Colonic mucosa (tissue), 4 donors: ENCODE results near the gene MRPL22. TPM values are rescaled to one million over a fixed set of nuclear protein-coding genes. Genes with fewer than 3 reads are reported as not detected.
"Not testable (repeated sequence)": the region's sequence is repeated elsewhere in the genome, so short reads cannot be mapped to it uniquely, and the experiment has no call there.

Experiments
- DNase-seq: peaks from one replicate; pipeline ENCODE4 v3.0.0-alpha.2; 2020
- H3K27ac ChIP-seq: fragments of 200-600 bp; one replicate; pipeline ENCODE4 v1.8.0; 2021
- H3K27me3 ChIP-seq: fragments of 200-600 bp; one replicate; pipeline ENCODE4 v1.8.0; 2021
- H3K36me3 ChIP-seq: fragments of 200-600 bp; one replicate; pipeline ENCODE4 v1.8.0; 2021
- H3K4me1 ChIP-seq: fragments of 200-600 bp; one replicate; pipeline ENCODE4 v1.8.0; 2021; ENCODE audit warnings: mild to moderate bottlenecking
- H3K4me3 ChIP-seq: fragments of 200-600 bp; one replicate; pipeline ENCODE4 v1.8.0; 2021
- H3K9ac ChIP-seq, 2 donors: one replicate each; pipeline ENCODE4 v1.7.0; 2013; ENCODE audit warnings: control low read depth in 2 of 2, low read depth in 2 of 2, low read length in 2 of 2
- H3K9me3 ChIP-seq: fragments of 200-600 bp; one replicate; pipeline ENCODE4 v1.8.0; 2021
- intact Hi-C: fragments of 100-400 bp; cut with DNase I; formaldehyde crosslinking; loops from one replicate; pipeline ENCODE4 v1.14.1; 2022
- total RNA-seq, 2 donors: library from RNA; stranded (reverse); fragmentation: NEBNext Ultra II Directional in 1 of 2; extraction: Animal tissue kit (Norgen Biotek cat#: 25700) in 1 of 2; gene quantifications; one replicate each; pipeline ENCODE4 v1.2.1, GENCODE V29; 2021
- TF ChIP-seq, protein P1 (sequence below): fragments of 200-600 bp; IDR thresholded peaks from one replicate; pipeline ENCODE4 v1.8.0; 2022; ENCODE audit warnings: antibody characterized with exemption, mild to moderate bottlenecking
- donor health status: healthy.
- donor health status: DM: no; HTN: no; CAD: no.
- donor health status: DM: no; HTN: no; CAD: no.

The MRPL22 gene
- total RNA-seq, 2 donors from 2014 or later: 51.4 to 62.3 TPM

DNA sequence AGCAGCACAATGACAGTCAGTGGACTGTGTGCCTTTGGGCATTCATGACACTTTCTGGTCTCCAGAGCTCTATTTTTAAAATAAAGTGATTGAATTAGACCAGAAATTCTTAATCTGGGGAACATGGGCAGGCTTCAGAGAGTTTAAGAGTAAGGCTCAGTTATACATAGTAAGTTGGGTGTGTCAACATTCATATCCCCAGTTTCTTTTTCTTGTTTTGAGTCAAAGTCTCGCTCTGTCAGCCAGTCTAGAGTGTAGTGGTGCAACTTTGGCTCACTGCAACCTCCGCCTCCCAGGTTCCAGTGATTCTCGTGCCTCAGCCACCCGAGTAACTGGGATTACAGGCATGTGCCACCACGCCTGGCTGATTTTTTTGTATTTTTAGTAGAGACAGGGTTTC lies 59.0 kb downstream of the MRPL22 start:
- no peak overlapping the region for H3K4me3 ChIP-seq
- no peak overlapping the region for H3K27ac ChIP-seq
- intact Hi-C loops: no loop called here
- no peak for DNase-seq
- no peaks in the 10 kb centered on the region for H3K4me1 ChIP-seq
- H3K36me3 ChIP-seq: no peaks in the 10 kb centered on the region
- no peaks in the 10 kb centered on the region for H3K27me3 ChIP-seq
- TF ChIP-seq, protein P1, sequence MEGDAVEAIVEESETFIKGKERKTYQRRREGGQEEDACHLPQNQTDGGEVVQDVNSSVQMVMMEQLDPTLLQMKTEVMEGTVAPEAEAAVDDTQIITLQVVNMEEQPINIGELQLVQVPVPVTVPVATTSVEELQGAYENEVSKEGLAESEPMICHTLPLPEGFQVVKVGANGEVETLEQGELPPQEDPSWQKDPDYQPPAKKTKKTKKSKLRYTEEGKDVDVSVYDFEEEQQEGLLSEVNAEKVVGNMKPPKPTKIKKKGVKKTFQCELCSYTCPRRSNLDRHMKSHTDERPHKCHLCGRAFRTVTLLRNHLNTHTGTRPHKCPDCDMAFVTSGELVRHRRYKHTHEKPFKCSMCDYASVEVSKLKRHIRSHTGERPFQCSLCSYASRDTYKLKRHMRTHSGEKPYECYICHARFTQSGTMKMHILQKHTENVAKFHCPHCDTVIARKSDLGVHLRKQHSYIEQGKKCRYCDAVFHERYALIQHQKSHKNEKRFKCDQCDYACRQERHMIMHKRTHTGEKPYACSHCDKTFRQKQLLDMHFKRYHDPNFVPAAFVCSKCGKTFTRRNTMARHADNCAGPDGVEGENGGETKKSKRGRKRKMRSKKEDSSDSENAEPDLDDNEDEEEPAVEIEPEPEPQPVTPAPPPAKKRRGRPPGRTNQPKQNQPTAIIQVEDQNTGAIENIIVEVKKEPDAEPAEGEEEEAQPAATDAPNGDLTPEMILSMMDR: no peak
- no peak overlapping the region for H3K9ac ChIP-seq
- no peaks in the 10 kb centered on the region for H3K9me3 ChIP-seq

DNA sequence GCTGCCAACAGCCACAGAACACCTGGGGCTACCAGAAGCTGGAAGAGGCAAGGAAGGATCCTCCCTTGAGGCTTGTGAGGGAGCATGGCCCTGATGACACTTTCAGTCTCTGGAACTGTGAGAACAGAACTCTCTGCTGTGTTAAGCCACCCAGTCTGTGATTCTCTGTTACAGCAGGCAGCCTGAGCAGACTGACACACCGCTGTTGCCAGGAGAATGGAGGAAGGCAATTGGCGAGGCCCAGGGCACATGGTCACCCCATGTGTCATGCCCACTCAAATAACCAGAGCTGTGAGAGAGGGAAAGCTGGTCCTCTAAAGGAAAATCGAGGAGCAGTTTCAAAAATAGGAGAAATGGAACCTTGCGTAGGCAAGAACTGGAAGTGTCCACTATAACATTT lies 60.6 kb downstream of the MRPL22 start:
- TF ChIP-seq, protein P1: no peak
- H3K4me3 ChIP-seq: no peak overlapping the region
- intact Hi-C loops: no loop called here
- no peaks in the 10 kb centered on the region for H3K4me1 ChIP-seq
- no peak for DNase-seq
- H3K9me3 ChIP-seq: no peaks in the 10 kb centered on the region
- no peaks in the 10 kb centered on the region for H3K36me3 ChIP-seq
- H3K27me3 ChIP-seq: no peaks in the 10 kb centered on the region
- H3K27ac ChIP-seq: no peak overlapping the region
- H3K9ac ChIP-seq: no peak overlapping the region

DNA sequence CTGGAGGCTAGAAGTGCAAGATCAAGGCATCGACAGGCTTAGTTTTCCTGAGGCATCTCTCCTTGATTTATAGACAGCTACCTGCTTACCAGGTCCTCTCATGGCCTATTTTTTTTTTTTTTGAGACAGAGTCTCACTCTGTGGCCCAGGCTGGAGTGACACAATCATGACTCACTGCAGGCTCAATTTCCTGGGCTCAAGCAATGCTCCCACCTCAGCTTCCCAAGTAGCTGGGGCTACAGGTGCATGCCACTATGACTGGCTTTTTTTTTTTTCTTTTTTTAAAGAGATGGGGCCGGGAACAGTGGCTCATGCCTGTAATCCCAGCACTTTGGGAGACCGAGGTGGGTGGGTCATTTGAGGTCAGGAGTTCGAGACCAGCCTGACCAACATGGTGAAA lies 61.8 kb downstream of the MRPL22 start:
- H3K36me3 ChIP-seq, intact Hi-C loops, DNase-seq, H3K9ac ChIP-seq, H3K4me3 ChIP-seq, H3K27ac ChIP-seq, H3K9me3 ChIP-seq, H3K4me1 ChIP-seq, H3K27me3 ChIP-seq: not testable (repeated sequence)

DNA sequence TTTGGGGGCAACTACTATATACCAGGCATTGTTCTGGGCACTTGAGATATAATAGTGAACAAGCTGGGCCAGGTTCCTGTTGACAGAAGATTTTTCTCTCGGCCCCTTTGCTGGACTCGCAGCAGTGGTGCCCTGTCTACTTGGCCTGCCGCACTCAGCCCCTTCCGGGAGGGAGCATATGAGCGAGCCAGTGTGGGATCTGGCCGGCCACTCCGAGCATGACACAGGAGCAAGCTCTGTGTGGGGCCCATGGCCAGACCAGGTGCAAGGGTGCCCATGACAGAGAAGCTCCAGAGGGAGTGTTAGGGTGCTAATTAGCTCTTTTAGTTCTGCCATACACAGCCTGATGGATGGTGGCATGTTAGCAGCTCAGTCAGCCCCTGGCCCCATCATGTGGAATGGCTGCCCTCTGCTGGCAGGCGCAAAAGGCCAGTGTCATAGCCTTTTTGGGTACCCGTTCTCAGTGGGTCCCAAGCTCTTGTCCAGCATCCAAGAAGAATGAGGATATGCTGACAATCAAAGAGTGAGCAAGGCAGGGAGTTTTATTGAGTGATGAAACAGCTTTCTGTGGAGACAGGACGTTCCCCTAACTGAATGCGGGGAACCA lies 63.4 kb downstream of the MRPL22 start:
- DNase-seq: no peak
- Histone ChIP-seq H3K36me3 (no peaks in the 10 kb centered on the region), H3K27ac (no peak overlapping the region), H3K4me3 (no peak overlapping the region), H3K27me3 (no peaks in the 10 kb centered on the region), H3K9me3 (no peaks in the 10 kb centered on the region), H3K9ac (no peak overlapping the region), H3K4me1 (no peaks in the 10 kb centered on the region)
- TF ChIP-seq, protein P1: peak; percentile 24
- intact Hi-C loops: no loop called here

DNA sequence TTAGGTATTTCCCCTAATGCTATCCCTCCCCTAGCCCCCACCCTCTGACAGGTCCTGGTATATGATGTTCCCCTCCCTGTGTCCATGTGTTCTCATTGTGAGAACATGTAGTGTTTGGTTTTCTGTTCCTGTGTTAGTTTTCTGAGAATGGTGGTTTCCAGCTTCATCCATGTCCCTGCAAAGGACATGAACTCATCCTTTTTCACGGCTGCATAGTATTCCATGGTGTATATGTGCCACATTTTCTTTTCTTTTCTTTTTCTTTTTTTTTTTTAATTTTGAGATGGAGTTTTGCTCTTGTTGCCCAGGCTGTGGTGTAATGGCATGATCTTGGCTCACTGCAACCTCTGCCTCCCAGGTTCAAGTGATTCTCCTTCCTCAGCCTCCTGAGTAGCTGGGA lies 65.4 kb downstream of the MRPL22 start:
- H3K4me1 ChIP-seq, H3K36me3 ChIP-seq, H3K9ac ChIP-seq, H3K4me3 ChIP-seq, intact Hi-C loops, H3K27me3 ChIP-seq, H3K9me3 ChIP-seq, DNase-seq, H3K27ac ChIP-seq: not testable (repeated sequence)

DNA sequence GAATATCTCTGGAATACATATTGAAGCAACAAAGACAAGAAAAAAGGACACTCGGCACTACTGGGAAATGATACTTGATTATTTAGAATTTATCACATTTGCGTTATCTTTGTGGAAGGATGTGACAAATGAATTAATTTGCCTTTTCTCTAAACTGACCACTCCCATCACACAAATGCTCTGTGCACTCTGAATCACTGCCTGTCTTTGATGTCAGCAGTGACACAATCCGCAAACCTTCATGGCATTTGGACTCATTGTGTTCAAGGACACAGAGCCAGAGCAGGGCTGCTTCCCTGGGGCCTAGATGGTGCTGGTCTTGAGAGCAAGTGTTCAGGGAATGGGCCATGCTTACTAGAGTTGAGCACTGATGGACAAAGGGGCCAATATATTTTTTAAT lies 67.8 kb downstream of the MRPL22 start:
- no peaks in the 10 kb centered on the region for H3K9me3 ChIP-seq
- no peaks in the 10 kb centered on the region for H3K4me1 ChIP-seq
- no peaks in the 10 kb centered on the region for H3K36me3 ChIP-seq
- intact Hi-C loops: no loop called here
- H3K27ac ChIP-seq: no peak overlapping the region
- TF ChIP-seq, protein P1: no peak
- H3K4me3 ChIP-seq: no peak overlapping the region
- DNase-seq: no peak
- no peaks in the 10 kb centered on the region for H3K27me3 ChIP-seq
- H3K9ac ChIP-seq: no peak overlapping the region

DNA sequence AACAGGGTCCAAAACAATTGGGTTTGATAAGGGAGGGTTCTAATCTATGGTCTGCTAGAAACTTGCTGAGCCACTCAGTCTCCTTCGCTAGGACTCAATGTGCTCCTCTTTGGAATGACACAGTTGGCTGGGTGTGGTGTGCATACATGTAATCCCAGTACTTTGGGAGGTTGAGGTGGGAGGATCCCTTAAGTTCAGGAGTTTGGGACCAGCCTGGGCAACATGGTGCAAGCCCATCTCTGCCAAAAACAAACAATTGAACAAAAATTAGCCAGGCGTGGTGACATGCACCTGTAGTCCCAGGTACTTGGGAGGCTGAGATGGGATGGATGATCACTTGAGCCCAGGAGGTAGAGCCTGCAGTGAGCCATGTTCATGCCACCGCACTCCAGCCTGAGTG lies 70.0 kb downstream of the MRPL22 start:
- Histone ChIP-seq H3K9ac (no peak overlapping the region), H3K4me1 (no peaks in the 10 kb centered on the region), H3K4me3 (no peak overlapping the region), H3K9me3 (no peaks in the 10 kb centered on the region), H3K36me3 (no peaks in the 10 kb centered on the region), H3K27ac (no peak overlapping the region), H3K27me3 (no peaks in the 10 kb centered on the region)
- TF ChIP-seq, protein P1: no peak
- no peak for DNase-seq
- intact Hi-C loops: no loop called here
